OCI-LY1 (cell line): ENCODE data around the gene GTF2H3.

ENCODE experiments used
- H2AFZ ChIP-seq: fragments of 200-600 bp; sonication (generic), shearing (Covaris generic); 2 replicates; pipeline ENCODE4 v1.6.0; 2014; ENCODE audit warnings: antibody characterized with exemption, mild to moderate bottlenecking, low read length
- H3F3A ChIP-seq: fragments of 200-600 bp; sonication (generic), shearing (Covaris generic); 2 replicates; pipeline ENCODE4 v1.6.0; 2014; ENCODE audit warnings: mild to moderate bottlenecking, antibody characterized with exemption, low read length, moderate library complexity; ENCODE audit not compliant: insufficient read depth
- H3K27ac ChIP-seq: fragments of 200-600 bp; sonication (generic); 2 replicates; pipeline ENCODE4 v1.5.1; 2014; ENCODE audit warnings: low read length, mixed run types, mild to moderate bottlenecking, low read depth; ENCODE audit not compliant: poor library complexity, severe bottlenecking
- H3K27me3 ChIP-seq: fragments of 200-600 bp; sonication (generic); 2 replicates; pipeline ENCODE4 v1.6.0; 2014; ENCODE audit warnings: antibody characterized with exemption, mild to moderate bottlenecking, low read length, moderate library complexity; ENCODE audit not compliant: insufficient read depth
- H3K36me3 ChIP-seq: fragments of 200-600 bp; sonication (generic); 2 replicates; pipeline ENCODE4 v1.6.1; 2014; ENCODE audit warnings: mild to moderate bottlenecking, antibody characterized with exemption, low read length, moderate library complexity, mixed read lengths; ENCODE audit not compliant: insufficient read depth
- H3K4me1 ChIP-seq: fragments of 200-600 bp; sonication (generic); 2 replicates; pipeline ENCODE4 v1.5.1; 2014; ENCODE audit warnings: mild to moderate bottlenecking, low read length, moderate library complexity; ENCODE audit not compliant: insufficient read depth, severe bottlenecking
- H3K4me2 ChIP-seq: fragments of 200-600 bp; sonication (generic), shearing (Covaris generic); 2 replicates; pipeline ENCODE4 v1.6.1; 2014; ENCODE audit warnings: low read length
- H3K4me3 ChIP-seq: fragments of 200-600 bp; sonication (generic); 2 replicates; pipeline ENCODE4 v1.5.1; 2014; ENCODE audit warnings: low read length, low read depth, mild to moderate bottlenecking, mixed read lengths; ENCODE audit not compliant: poor library complexity, severe bottlenecking
- H3K79me2 ChIP-seq: fragments of 200-600 bp; shearing (Covaris generic); 2 replicates; pipeline ENCODE4 v1.6.1; 2016; ENCODE audit warnings: mixed run types, low read length, mixed read lengths; ENCODE audit not compliant: insufficient read depth
- H3K9ac ChIP-seq: fragments of 200-600 bp; sonication (generic), shearing (Covaris generic); 2 replicates; pipeline ENCODE4 v1.6.1; 2014; ENCODE audit warnings: mild to moderate bottlenecking, low read length, mixed read lengths
- H3K9me2 ChIP-seq: fragments of 200-600 bp; sonication (generic), shearing (Covaris generic); 2 replicates; pipeline ENCODE4 v1.6.1; 2014; ENCODE audit warnings: low read depth, mild to moderate bottlenecking, low read length, mixed read lengths
- H3K9me3 ChIP-seq: fragments of 200-600 bp; shearing (Covaris generic); 2 replicates; pipeline ENCODE4 v1.6.1; 2014; ENCODE audit warnings: low read length, mixed read lengths
- H4K20me1 ChIP-seq: fragments of 200-600 bp; sonication (generic), shearing (Covaris generic); 2 replicates; pipeline ENCODE4 v1.6.0; 2016; ENCODE audit warnings: mild to moderate bottlenecking, low read length; ENCODE audit not compliant: insufficient read depth
- EZH2 ChIP-seq: fragments of 200-600 bp; sonication (generic), shearing (Covaris generic); IDR thresholded peaks from 2 replicates; pipeline ENCODE4 v1.8.0; 2017; ENCODE audit warnings: borderline replicate concordance, mixed run types, mild to moderate bottlenecking, antibody characterized with exemption, low read length, moderate library complexity, mixed read lengths
- TF ChIP-seq, protein P1 (sequence below): fragments of 200-600 bp; sonication (generic), shearing (Covaris generic); IDR thresholded peaks from 2 replicates; pipeline ENCODE4 v1.5.1; 2017; ENCODE audit warnings: mild to moderate bottlenecking, antibody characterized with exemption, low read length, moderate library complexity, mixed read lengths

GTF2H3 gene

GRCh38 chr12:123643911-123644310 is 10.3 kb downstream of the GTF2H3 start:
- no peak overlapping the region for H3K9ac ChIP-seq
- H3F3A ChIP-seq = no peaks in the 10 kb centered on the region
- no peaks in the 10 kb centered on the region for H3K9me2 ChIP-seq
- no peaks in the 10 kb centered on the region for H3K27me3 ChIP-seq
- TF ChIP-seq, protein P1, sequence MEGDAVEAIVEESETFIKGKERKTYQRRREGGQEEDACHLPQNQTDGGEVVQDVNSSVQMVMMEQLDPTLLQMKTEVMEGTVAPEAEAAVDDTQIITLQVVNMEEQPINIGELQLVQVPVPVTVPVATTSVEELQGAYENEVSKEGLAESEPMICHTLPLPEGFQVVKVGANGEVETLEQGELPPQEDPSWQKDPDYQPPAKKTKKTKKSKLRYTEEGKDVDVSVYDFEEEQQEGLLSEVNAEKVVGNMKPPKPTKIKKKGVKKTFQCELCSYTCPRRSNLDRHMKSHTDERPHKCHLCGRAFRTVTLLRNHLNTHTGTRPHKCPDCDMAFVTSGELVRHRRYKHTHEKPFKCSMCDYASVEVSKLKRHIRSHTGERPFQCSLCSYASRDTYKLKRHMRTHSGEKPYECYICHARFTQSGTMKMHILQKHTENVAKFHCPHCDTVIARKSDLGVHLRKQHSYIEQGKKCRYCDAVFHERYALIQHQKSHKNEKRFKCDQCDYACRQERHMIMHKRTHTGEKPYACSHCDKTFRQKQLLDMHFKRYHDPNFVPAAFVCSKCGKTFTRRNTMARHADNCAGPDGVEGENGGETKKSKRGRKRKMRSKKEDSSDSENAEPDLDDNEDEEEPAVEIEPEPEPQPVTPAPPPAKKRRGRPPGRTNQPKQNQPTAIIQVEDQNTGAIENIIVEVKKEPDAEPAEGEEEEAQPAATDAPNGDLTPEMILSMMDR = no peak
- no peak for TF ChIP-seq EZH2
- no peak overlapping the region for H3K4me2 ChIP-seq
- H3K4me1 ChIP-seq = no peaks in the 10 kb centered on the region
- H3K27ac ChIP-seq = no peak overlapping the region
- H2AFZ ChIP-seq = no peak overlapping the region
- H3K4me3 ChIP-seq = no peak overlapping the region
- H3K79me2 ChIP-seq = 0 out of 2 replicates have a peak, but pooled peaks cover 4% of the 10 kb centered on the region
- peaks cover 54% of the 10 kb centered on the region for H3K36me3 ChIP-seq
- H3K9me3 ChIP-seq = no peaks in the 10 kb centered on the region
- H4K20me1 ChIP-seq = no peaks in the 10 kb centered on the region

DNA sequence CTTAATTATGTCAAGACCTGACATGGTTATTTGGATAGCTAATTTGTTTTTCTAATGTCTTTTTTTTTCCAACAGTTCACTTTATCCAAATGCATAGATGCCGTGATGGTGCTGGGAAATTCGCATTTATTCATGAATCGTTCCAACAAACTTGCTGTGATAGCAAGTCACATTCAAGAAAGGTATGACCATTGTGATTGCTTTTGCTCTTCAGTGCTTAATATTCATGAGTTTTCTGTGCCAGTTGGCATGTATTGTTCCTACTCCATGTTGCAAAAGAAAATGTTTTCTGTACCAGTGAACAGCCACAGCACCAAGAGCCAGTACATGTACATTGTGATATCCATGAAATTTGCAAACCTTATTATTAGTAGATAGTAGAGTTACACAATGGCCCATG is 11.8 kb downstream of the GTF2H3 start:
- Histone ChIP-seq H3F3A (no peaks in the 10 kb centered on the region), H3K9me3 (no peaks in the 10 kb centered on the region), H3K27me3 (no peaks in the 10 kb centered on the region), H3K36me3 (peaks cover 65% of the 10 kb centered on the region; the same call in 1 of the 2 replicates), H2AFZ (no peak overlapping the region), H3K79me2 (0 out of 2 replicates have a peak, but pooled peaks cover 4% of the 10 kb centered on the region), H3K9me2 (no peaks in the 10 kb centered on the region), H3K27ac (no peak overlapping the region), H3K4me2 (no peak overlapping the region), H3K4me1 (no peaks in the 10 kb centered on the region), H4K20me1 (no peaks in the 10 kb centered on the region), H3K4me3 (no peak overlapping the region), H3K9ac (no peak overlapping the region)
- TF ChIP-seq, protein P1 = no peak
- TF ChIP-seq EZH2 = no peak

DNA sequence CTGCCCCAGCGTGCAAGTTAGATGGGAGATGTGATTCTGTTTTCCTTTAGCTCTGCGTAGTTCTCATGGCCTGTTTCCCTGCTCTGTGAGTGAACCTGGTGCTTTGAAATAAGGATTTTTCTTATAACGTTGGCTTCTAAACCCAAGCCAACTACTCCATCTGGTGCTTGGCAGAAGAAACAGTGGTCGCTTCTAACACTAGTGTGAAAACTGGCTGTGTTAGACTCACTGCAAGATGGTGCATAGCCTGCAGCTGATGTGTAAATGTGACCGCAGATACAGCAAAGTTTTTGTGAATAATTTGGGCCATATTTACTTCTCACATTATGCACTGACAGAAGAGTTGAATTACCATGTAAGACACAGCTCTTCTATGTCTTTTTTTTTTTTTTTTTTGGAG is 12.2 kb downstream of the GTF2H3 start:
- no peak for TF ChIP-seq EZH2
- TF ChIP-seq, protein P1 = no peak
- no peak overlapping the region for H3K27ac ChIP-seq
- H3K9me2 ChIP-seq = no peaks in the 10 kb centered on the region
- H3K36me3 ChIP-seq = peaks cover 70% of the 10 kb centered on the region; the same call in 1 of the 2 replicates
- H3K4me2 ChIP-seq = no peak overlapping the region
- H3K9ac ChIP-seq = no peak overlapping the region
- H3K4me1 ChIP-seq = no peaks in the 10 kb centered on the region
- no peaks in the 10 kb centered on the region for H3K27me3 ChIP-seq
- H2AFZ ChIP-seq = no peak overlapping the region
- no peaks in the 10 kb centered on the region for H4K20me1 ChIP-seq
- H3F3A ChIP-seq = no peaks in the 10 kb centered on the region
- no peaks in the 10 kb centered on the region for H3K9me3 ChIP-seq
- no peak overlapping the region for H3K4me3 ChIP-seq
- H3K79me2 ChIP-seq = 0 out of 2 replicates have a peak, but pooled peaks cover 4% of the 10 kb centered on the region
